SK-N-MC (cell line): ENCODE measurements around the gene LRRC9.
A peak's percentile ranks its signal among the peaks of the same experiment; 100 is the strongest.
"Not testable (repeated sequence)": the region's sequence is repeated elsewhere in the genome, so short reads cannot be mapped to it uniquely, and the experiment has no call there.

Experiments
- DNase-seq: peaks from one replicate; pipeline ENCODE4 v3.0.0-alpha.2; 2011; ENCODE audit warnings: low read depth, low spot score
- H3K27ac ChIP-seq: fragments of 200-600 bp; sonication (generic); 2 replicates; pipeline ENCODE4 v1.5.1; 2016; ENCODE audit warnings: mixed run types
- H3K36me3 ChIP-seq: fragments of 200-600 bp; sonication (generic); 2 replicates; pipeline ENCODE4 v1.6.1; 2017; ENCODE audit warnings: antibody characterized with exemption, low read length, mixed read lengths; ENCODE audit not compliant: insufficient read depth
- H3K4me3 ChIP-seq: fragments of 200-600 bp; sonication (generic); 2 replicates; pipeline ENCODE4 v1.5.1; 2016
- H3K9ac ChIP-seq: fragments of 200-600 bp; sonication (generic); 2 replicates; pipeline ENCODE4 v1.8.0; 2017; ENCODE audit warnings: mixed run types, mixed read lengths; ENCODE audit not compliant: insufficient read length
- H3K9me3 ChIP-seq: fragments of 200-600 bp; sonication (generic); 2 replicates; pipeline ENCODE4 v1.6.1; 2017; ENCODE audit warnings: low read depth, mild to moderate bottlenecking, antibody characterized with exemption, low read length, moderate library complexity, mixed read lengths
- EZH2 ChIP-seq: fragments of 200-600 bp; sonication (generic); IDR thresholded peaks from one replicate; pipeline ENCODE4 v1.6.1; 2017; ENCODE audit warnings: antibody characterized with exemption
- FOXP2 ChIP-seq: optimal IDR thresholded peaks from 2 replicates; pipeline ENCODE3; 2011; ENCODE audit warnings: mild to moderate bottlenecking, moderate library complexity; ENCODE audit not compliant: insufficient read depth; ENCODE audit errors: extremely low read length, control extremely low read depth
- POLR2AphosphoS5 ChIP-seq: IDR thresholded peaks from 2 replicates; pipeline ENCODE4 v1.6.1; 2012; ENCODE audit warnings: mild to moderate bottlenecking, low read depth, low read length, borderline replicate concordance

The LRRC9 gene

DNA sequence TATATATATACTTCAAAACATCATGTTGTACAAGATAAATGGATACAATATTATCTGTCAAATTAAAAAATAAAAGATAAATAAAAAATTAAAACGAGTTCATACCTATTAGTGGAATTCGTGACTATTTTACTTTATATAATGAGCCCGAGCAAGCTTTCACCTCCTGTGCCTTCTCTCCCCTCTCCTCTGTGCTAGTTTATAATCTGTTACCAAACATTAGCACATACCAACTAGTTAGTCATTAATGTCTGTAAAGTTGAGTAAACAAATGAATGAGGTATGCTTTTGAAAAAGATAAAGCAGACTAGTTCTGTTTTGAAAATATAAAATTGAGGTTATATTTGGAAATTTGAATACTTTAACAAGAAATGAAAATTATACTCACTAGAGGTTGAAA lies 84.0 kb downstream of the LRRC9 start:
- no peaks in the 10 kb centered on the region for H3K9me3 ChIP-seq
- no peaks in the 10 kb centered on the region for H3K36me3 ChIP-seq
- no peak for DNase-seq
- no peak overlapping the region for H3K9ac ChIP-seq
- TF ChIP-seq POLR2AphosphoS5: no peak
- no peak for TF ChIP-seq EZH2
- no peak for TF ChIP-seq FOXP2
- H3K27ac ChIP-seq: no peak overlapping the region
- H3K4me3 ChIP-seq: no peak overlapping the region

- no peak for DNase-seq
Observed at GRCh38 chr14:60008042-60008441, 88.1 kb downstream of the LRRC9 start.

GRCh38 chr14:60010263-60010662 lies 90.3 kb downstream of the LRRC9 start:
- H3K9me3 ChIP-seq, H3K36me3 ChIP-seq, DNase-seq, H3K9ac ChIP-seq, H3K4me3 ChIP-seq, H3K27ac ChIP-seq: not testable (repeated sequence)

More at GRCh38 chr14:60008042-60008441, 88.1 kb downstream of the LRRC9 start:
- no peak for TF ChIP-seq EZH2
- no peak for TF ChIP-seq POLR2AphosphoS5
- Histone ChIP-seq H3K9ac (no peak overlapping the region), H3K4me3 (no peak overlapping the region), H3K36me3 (no peaks in the 10 kb centered on the region), H3K27ac (no peak overlapping the region), H3K9me3 (no peaks in the 10 kb centered on the region)

GRCh38 chr14:60014402-60014801 lies 94.5 kb downstream of the LRRC9 start:
- H3K27ac ChIP-seq: no peak overlapping the region
- TF ChIP-seq FOXP2: no peak
- no peak overlapping the region for H3K9ac ChIP-seq
- no peak overlapping the region for H3K4me3 ChIP-seq
- H3K36me3 ChIP-seq: no peaks in the 10 kb centered on the region
- H3K9me3 ChIP-seq: no peaks in the 10 kb centered on the region
- DNase-seq: no peak

GRCh38 chr14:60021619-60022018 lies 101.7 kb downstream of the LRRC9 start:
- no peak for TF ChIP-seq POLR2AphosphoS5
- no peak for TF ChIP-seq FOXP2
- no peak for TF ChIP-seq EZH2
- Histone ChIP-seq H3K27ac (no peak overlapping the region), H3K36me3 (no peaks in the 10 kb centered on the region), H3K9me3 (no peaks in the 10 kb centered on the region), H3K9ac (no peak overlapping the region), H3K4me3 (no peak overlapping the region)
- no peak for DNase-seq

DNA sequence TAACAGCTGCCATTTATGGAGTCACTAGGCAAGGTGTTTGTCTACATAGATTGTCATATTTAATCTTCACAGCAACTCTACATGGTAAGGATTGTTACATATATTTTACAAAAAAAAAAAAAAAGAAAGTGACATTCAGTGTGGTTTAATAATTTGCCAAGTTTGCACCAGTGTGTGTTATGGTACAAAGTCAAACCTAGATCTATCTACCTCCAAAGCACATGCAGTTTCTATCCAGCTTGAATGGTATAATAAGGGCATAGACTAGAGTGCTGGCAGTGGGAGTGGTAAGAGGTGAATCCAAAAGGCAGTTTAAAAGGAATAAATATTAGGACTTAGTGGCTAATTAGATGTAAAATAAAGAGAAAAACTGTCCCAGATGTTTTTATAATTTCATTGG lies 105.6 kb downstream of the LRRC9 start:
- no peaks in the 10 kb centered on the region for H3K36me3 ChIP-seq
- TF ChIP-seq EZH2: no peak
- TF ChIP-seq FOXP2: no peak
- TF ChIP-seq POLR2AphosphoS5: no peak
- H3K27ac ChIP-seq: no peak overlapping the region
- no peak for DNase-seq
- no peak overlapping the region for H3K9ac ChIP-seq
- H3K9me3 ChIP-seq: no peaks in the 10 kb centered on the region
- H3K4me3 ChIP-seq: no peak overlapping the region

DNA sequence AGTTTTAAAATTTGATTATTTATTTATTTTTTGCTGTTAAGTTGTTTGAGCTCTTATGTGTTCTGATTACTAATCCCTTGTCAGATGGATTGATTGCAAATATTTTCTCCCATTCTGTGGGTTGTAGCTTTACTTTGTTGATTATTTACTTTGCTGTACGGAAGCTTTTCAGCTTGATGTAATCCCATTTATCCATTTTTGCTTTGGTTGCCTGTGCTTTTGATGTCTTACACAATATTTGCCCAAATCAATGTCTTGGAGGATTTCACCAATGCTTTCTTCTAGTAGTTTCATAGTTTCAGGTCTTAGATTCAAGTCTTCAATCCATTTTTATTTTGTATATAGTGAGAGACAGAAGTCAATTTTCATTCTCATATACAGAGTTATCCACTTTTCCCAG lies 115.2 kb downstream of the LRRC9 start:
- Histone ChIP-seq H3K9me3 (no peaks in the 10 kb centered on the region), H3K9ac (no peak overlapping the region), H3K4me3 (no peak overlapping the region), H3K27ac (no peak overlapping the region), H3K36me3 (no peaks in the 10 kb centered on the region)
- TF ChIP-seq EZH2: no peak
- TF ChIP-seq FOXP2: no peak
- TF ChIP-seq POLR2AphosphoS5: no peak
- no peak for DNase-seq

- DNase-seq, H3K9me3 ChIP-seq, H3K27ac ChIP-seq: not testable (repeated sequence)
Observed at GRCh38 chr14:60047976-60048375, 128.0 kb downstream of the LRRC9 start.

GRCh38 chr14:60051721-60052221 lies 131.8 kb downstream of the LRRC9 start:
- peak; percentile 70 for DNase-seq
- H3K36me3 ChIP-seq: no peaks in the 10 kb centered on the region
- no peaks in the 10 kb centered on the region for H3K9me3 ChIP-seq
- H3K4me3 ChIP-seq: peak overlapping the region; percentile 69
- TF ChIP-seq EZH2: no peak
- peak; percentile 50 for TF ChIP-seq FOXP2
- peak; percentile 55; the same call in 1 of the 2 replicates for TF ChIP-seq POLR2AphosphoS5
- H3K27ac ChIP-seq: peak overlapping the region; percentile 96
- H3K9ac ChIP-seq: peak overlapping the region; percentile 28

More at GRCh38 chr14:60047976-60048375, 128.0 kb downstream of the LRRC9 start:
- H3K36me3 ChIP-seq, H3K4me3 ChIP-seq, H3K9ac ChIP-seq: not testable (repeated sequence)
